SK-N-SH (cell line): Measurements from ENCODE around the gene PCDHB1. TPM values are rescaled to one million over a fixed set of nuclear protein-coding genes. Genes with fewer than 3 reads are reported as not detected.

ENCODE experiments used
- CTCF ChIA-PET: fragments of 300-600, 350-600 bp; formaldehyde crosslinking; extraction: SDS; loops from one replicate; lab custom pipeline; 2021; lab: Yijun Ruan, JAX
- POLR2A ChIA-PET: fragments of 350-600 bp; sonication (Branson Sonifier 250); formaldehyde crosslinking; extraction: SDS; loops from one replicate; lab custom pipeline; 2020; ENCODE audit warnings: antibody characterized with exemption, inconsistent platforms; lab: Yijun Ruan, JAX
- DNase-seq: peaks from one replicate; pipeline ENCODE4 v3.0.0; 2012
- H2AFZ ChIP-seq: fragments of 200-600 bp; sonication (generic); 2 replicates; pipeline ENCODE4 v1.8.1; 2016; ENCODE audit warnings: antibody characterized with exemption, mild to moderate bottlenecking, low read depth
- H3F3A ChIP-seq: fragments of 200-600 bp; sonication (generic); replicated peaks from 2 replicates; pipeline ENCODE3; 2016; ENCODE audit warnings: antibody characterized with exemption, mild to moderate bottlenecking; ENCODE audit not compliant: insufficient read depth
- H3K27ac ChIP-seq, 2 experiments: fragments of 200-500 bp in 1 of 2; fragments of 200-600 bp in 1 of 2; sonication (Bioruptor generic) in 1 of 2; sonication (generic), shearing (Covaris generic) in 1 of 2; 2 replicates each; pipeline versions ENCODE4 v1.5.1 to v1.6.1; 2014 to 2016; ENCODE audit warnings: low read depth in 2 of 2, inconsistent platforms in 1 of 2, low read length in 1 of 2, mild to moderate bottlenecking in 1 of 2, mixed read lengths in 1 of 2
- H3K27me3 ChIP-seq: fragments of 200-600 bp; sonication (generic), shearing (Covaris generic); 2 replicates; pipeline ENCODE4 v1.6.1; 2016; ENCODE audit warnings: mixed run types; ENCODE audit not compliant: insufficient read depth
- H3K36me3 ChIP-seq, 2 experiments: fragments of 200-500 bp in 1 of 2; fragments of 200-600 bp in 1 of 2; sonication (Bioruptor generic) in 1 of 2; sonication (generic) in 1 of 2; replicated peaks in 1 of 2; 2 replicates each; pipeline versions ENCODE3 to v1.5.1; 2014 to 2016; ENCODE audit warnings: low read length in 1 of 2, mild to moderate bottlenecking in 1 of 2; ENCODE audit not compliant: insufficient read depth in 2 of 2, control insufficient read depth in 1 of 2
- H3K4me1 ChIP-seq, 2 experiments: fragments of 200-500 bp in 1 of 2; fragments of 200-600 bp in 1 of 2; sonication (Bioruptor generic) in 1 of 2; sonication (generic), shearing (Covaris generic) in 1 of 2; 2 replicates each; pipeline versions ENCODE4 v1.5.1 to v1.6.1; 2014 to 2016; ENCODE audit warnings: low read depth in 1 of 2, low read length in 1 of 2, mixed run types in 1 of 2; ENCODE audit not compliant: insufficient read depth in 2 of 2, control insufficient read depth in 1 of 2
- H3K4me2 ChIP-seq: fragments of 200-600 bp; sonication (generic), shearing (Covaris generic); 2 replicates; pipeline ENCODE4 v1.6.1; 2017; ENCODE audit warnings: mixed run types
- H3K4me3 ChIP-seq, 2 experiments: fragments of 200-500 bp in 1 of 2; fragments of 200-600 bp in 1 of 2; sonication (Bioruptor generic) in 1 of 2; sonication (generic), shearing (Covaris generic) in 1 of 2; 2 replicates each; pipeline versions ENCODE4 v1.5.1 to v1.8.1; 2014 to 2016; ENCODE audit warnings: low read depth in 2 of 2, inconsistent platforms in 1 of 2, low read length in 1 of 2, mild to moderate bottlenecking in 1 of 2, mixed read lengths in 1 of 2, moderate library complexity in 1 of 2
- H3K79me2 ChIP-seq: fragments of 200-600 bp; sonication (generic); 2 replicates; pipeline ENCODE4 v1.8.1; 2017; ENCODE audit warnings: mild to moderate bottlenecking; ENCODE audit not compliant: insufficient read depth
- H3K9ac ChIP-seq: fragments of 200-600 bp; sonication (generic); 2 replicates; pipeline ENCODE4 v1.6.1; 2017; ENCODE audit warnings: mixed run types
- H3K9me2 ChIP-seq: fragments of 200-600 bp; sonication (generic); 2 replicates; pipeline ENCODE4 v1.6.1; 2017; ENCODE audit warnings: mixed run types
- H3K9me3 ChIP-seq: fragments of 200-600 bp; sonication (generic); 2 replicates; pipeline ENCODE4 v1.6.1; 2017; ENCODE audit warnings: mixed run types, mild to moderate bottlenecking, moderate library complexity
- H4K20me1 ChIP-seq: fragments of 200-600 bp; sonication (generic); 2 replicates; pipeline ENCODE4 v1.6.1; 2017; ENCODE audit warnings: mild to moderate bottlenecking, mixed run types; ENCODE audit not compliant: insufficient read depth
- CTCF ChIP-seq: fragments of 200-600 bp; sonication (generic); IDR thresholded peaks from 2 replicates; pipeline ENCODE4 v1.6.1; 2017; ENCODE audit warnings: antibody characterized with exemption, mild to moderate bottlenecking, moderate library complexity
- ELF1 ChIP-seq: IDR thresholded peaks from 2 replicates; pipeline ENCODE4 v1.4.0; 2012
- EP300 ChIP-seq, 2 experiments: IDR thresholded peaks; 2 replicates each; pipeline versions ENCODE4 v1.4.0 to v1.6.1; 2012; ENCODE audit warnings: borderline replicate concordance in 1 of 2, low read depth in 1 of 2, low read length in 1 of 2
- FOSL2 ChIP-seq: IDR thresholded peaks from 2 replicates; pipeline ENCODE4 v1.4.0; 2012; ENCODE audit warnings: low read depth, mild to moderate bottlenecking, moderate library complexity, borderline replicate concordance
- GABPA ChIP-seq: IDR thresholded peaks from 2 replicates; pipeline ENCODE4 v1.4.0; 2012; ENCODE audit warnings: low read depth, mild to moderate bottlenecking
- IRF3 ChIP-seq: fragments of 150-350 bp; IDR thresholded peaks from 2 replicates; pipeline ENCODE4 v1.6.1; 2016; ENCODE audit warnings: mild to moderate bottlenecking, low read depth, low read length
- MXI1 ChIP-seq: IDR thresholded peaks from 2 replicates; pipeline ENCODE4 v1.6.1; 2012; ENCODE audit warnings: mild to moderate bottlenecking, low read depth, low read length, improper control_type of control experiment
- NFIC ChIP-seq: IDR thresholded peaks from 2 replicates; pipeline ENCODE4 v1.4.0; 2012; ENCODE audit warnings: borderline replicate concordance
- PBX3 ChIP-seq: IDR thresholded peaks from 2 replicates; pipeline ENCODE4; 2012
- RAD21 ChIP-seq: IDR thresholded peaks from 2 replicates; pipeline ENCODE4 v1.6.1; 2012; ENCODE audit warnings: mild to moderate bottlenecking, low read length
- REST ChIP-seq: IDR thresholded peaks from 2 replicates; pipeline ENCODE4 v1.6.1; 2012; ENCODE audit warnings: mild to moderate bottlenecking, low read depth, low read length, moderate library complexity
- RXRA ChIP-seq: IDR thresholded peaks from 2 replicates; pipeline ENCODE4 v1.4.0; 2012; ENCODE audit warnings: low read depth, mild to moderate bottlenecking, borderline replicate concordance
- SIN3A ChIP-seq: IDR thresholded peaks from 2 replicates; pipeline ENCODE4 v1.6.1; 2012; ENCODE audit warnings: low read depth, mild to moderate bottlenecking, low read length, moderate library complexity, borderline replicate concordance
- TCF12 ChIP-seq: IDR thresholded peaks from 2 replicates; pipeline ENCODE4 v1.4.0; 2012
- TEAD4 ChIP-seq: IDR thresholded peaks from 2 replicates; pipeline ENCODE4 v1.4.0; 2012; ENCODE audit warnings: mild to moderate bottlenecking, borderline replicate concordance; ENCODE audit not compliant: insufficient read depth
- YY1 ChIP-seq: IDR thresholded peaks from 2 replicates; pipeline ENCODE4 v1.4.0; 2012; ENCODE audit warnings: low read depth, mild to moderate bottlenecking
- WGBS: methylation state at CpG from one replicate; pipeline ENCODE4 v1.1.6; 2017; ENCODE audit warnings: low lambda C conversion rate; 5-methylcytosine and 5-hydroxymethylcytosine counted together
- polyA plus RNA-seq, 3 experiments: library from polyadenylated mRNA; depleted of rRNA; stranded (reverse); fragments of >200 nt; gene quantifications; 2 replicates each; pipeline ENCODE4 v1.2.3, GENCODE V29; 2012
- TF ChIP-seq, protein P1 (sequence below): fragments of 150-350 bp; IDR thresholded peaks from 2 replicates; pipeline ENCODE4 v1.6.1; 2017; ENCODE audit warnings: antibody characterized with exemption, low read length, low read depth, borderline replicate concordance

The PCDHB1 gene
- polyA plus RNA-seq, 1 of the 3 experiments (the other 2 are of a cell fraction), result not detected

DNA sequence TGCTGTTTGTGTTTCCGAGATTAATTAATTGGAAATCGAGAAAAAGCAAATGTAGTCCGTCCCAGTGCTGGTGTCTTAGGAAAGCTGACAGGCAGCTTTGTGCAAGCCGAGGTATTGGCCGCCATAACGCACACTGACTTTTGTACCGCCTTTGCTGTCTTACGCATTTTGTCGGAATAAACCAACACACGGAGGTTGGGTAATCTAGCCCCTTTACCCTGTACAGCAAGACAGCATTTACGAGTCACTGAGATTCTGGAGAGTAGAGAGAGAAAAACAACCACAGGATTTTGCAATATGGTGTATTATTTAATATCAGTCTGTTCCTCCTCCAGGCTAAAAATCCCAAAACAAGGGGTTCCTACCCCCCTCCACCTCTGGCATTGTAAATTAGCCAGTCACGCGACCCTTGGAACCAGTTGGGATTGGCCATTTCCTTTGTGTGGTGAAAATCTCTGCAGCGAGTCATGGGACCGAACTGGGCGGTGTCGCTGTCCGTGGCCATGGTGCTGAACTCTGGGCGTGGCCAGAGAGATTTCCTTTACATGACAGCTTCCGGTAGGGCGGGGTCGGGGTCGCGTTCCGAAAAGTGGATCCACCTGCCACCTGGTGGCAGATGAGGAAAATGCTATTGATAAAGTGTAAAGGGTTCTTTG lies 10.3 kb upstream of the PCDHB1 start (continued):
- TF ChIP-seq GABPA, result peak; percentile 68
- peak; percentile 100 for TF ChIP-seq REST

DNA sequence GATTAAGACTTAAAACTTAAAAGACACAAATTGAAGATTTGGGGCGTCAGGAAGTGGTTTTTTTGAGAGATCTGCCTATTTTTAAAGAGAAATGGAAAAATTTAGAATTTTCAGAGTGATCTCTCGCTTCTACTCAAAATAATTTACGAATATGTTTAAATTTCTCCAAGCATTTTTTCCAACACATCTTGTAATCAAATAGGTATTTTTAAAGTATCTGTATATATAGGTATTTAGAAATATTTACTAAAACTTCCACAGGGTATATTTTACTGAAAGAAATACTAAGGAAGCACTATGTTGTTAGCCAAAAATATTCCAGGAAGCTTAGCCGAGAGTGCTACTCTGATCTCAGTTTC lies 9.8 kb upstream of the PCDHB1 start:
- Histone ChIP-seq H3K4me1 (peaks cover 0 to 7% of the 10 kb centered on the region in 2 experiments; a peak in 2 of 4 replicates), H3K79me2 (no peaks in the 10 kb centered on the region), H3K27me3 (no peaks in the 10 kb centered on the region), H3K9me2 (no peaks in the 10 kb centered on the region), H3K36me3 (no peaks in the 10 kb centered on the region), H3K4me3 (peak overlapping the region in 1 of 2 experiments; percentile 66; a peak in 1 of 4 replicates), H3K9me3 (no peaks in the 10 kb centered on the region), H3F3A (no peaks in the 10 kb centered on the region), H4K20me1 (no peaks in the 10 kb centered on the region), H3K4me2 (no peak overlapping the region), H3K27ac (no peak overlapping the region), H2AFZ (no peak overlapping the region), H3K9ac (no peak overlapping the region)
- ChIA-PET CTCF (interaction anchor here (0.8 to 9.0 kb wide), 36 partner anchors 8 to 557 kb away, joined by 3 to 194 read pairs (median 12); partner anchors contain the start of genes PCDHA1, PCDHA10, PCDHA11 and PCDHA12), POLR2A (interaction anchor here (2.0 to 2.3 kb wide), 4 partner anchors 40 to 200 kb away, joined by 12 to 54 read pairs (median 20); partner anchors contain the start of genes PCDHA12 and PCDHAC1)
- no peak for DNase-seq
- 13% methylated on average over 4 of the region's 4 CpGs for WGBS
- TF ChIP-seq REST (no peak), PBX3 (no peak), TCF12 (no peak), YY1 (no peak), RAD21 (no peak), MXI1 (no peak), NFIC (no peak), TEAD4 (no peak), FOSL2 (no peak), EP300 (IDR thresholded peaks at IDR 0.05; ENCODE audit: borderline replicate concordance in 1 of 2, low read depth in 1 of 2, low read length in 1 of 2) (no peak), ELF1 (no peak), CTCF (no peak), RXRA (no peak), IRF3 (no peak), SIN3A (no peak)
- TF ChIP-seq, protein P1, sequence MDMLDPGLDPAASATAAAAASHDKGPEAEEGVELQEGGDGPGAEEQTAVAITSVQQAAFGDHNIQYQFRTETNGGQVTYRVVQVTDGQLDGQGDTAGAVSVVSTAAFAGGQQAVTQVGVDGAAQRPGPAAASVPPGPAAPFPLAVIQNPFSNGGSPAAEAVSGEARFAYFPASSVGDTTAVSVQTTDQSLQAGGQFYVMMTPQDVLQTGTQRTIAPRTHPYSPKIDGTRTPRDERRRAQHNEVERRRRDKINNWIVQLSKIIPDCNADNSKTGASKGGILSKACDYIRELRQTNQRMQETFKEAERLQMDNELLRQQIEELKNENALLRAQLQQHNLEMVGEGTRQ, result no peak
